CD14-positive monocyte (primary cell): ENCODE measurements around the gene CTNND2. TPM values are rescaled to one million over a fixed set of nuclear protein-coding genes. Genes with fewer than 3 reads are reported as not detected.

Experiments used
- DNase-seq, 3 donors: peaks; one replicate each; pipeline ENCODE4 v3.0.0-alpha.2; 2011 to 2022
- H2AFZ ChIP-seq: 2 replicates; pipeline ENCODE4 v1.6.0; 2012; ENCODE audit warnings: mild to moderate bottlenecking, low read depth, low read length, inconsistent platforms; ENCODE audit not compliant: insufficient read depth, poor library complexity, severe bottlenecking
- H3K27ac ChIP-seq, 2 donors: 1 replicate in 1 of 2; 2 replicates in 1 of 2; pipeline ENCODE4 v1.5.1; 2012 to 2013; ENCODE audit warnings: low read length in 2 of 2, control low read depth in 1 of 2, inconsistent platforms in 1 of 2, low read depth in 1 of 2, mild to moderate bottlenecking in 1 of 2
- H3K27me3 ChIP-seq, 2 donors: one replicate each; pipeline versions ENCODE4 v1.6.0 to v1.6.1; 2011 to 2013; ENCODE audit warnings: low read length in 2 of 2; ENCODE audit not compliant: control insufficient read depth in 2 of 2, insufficient read depth in 2 of 2
- H3K36me3 ChIP-seq, 2 donors: replicated peaks in 1 of 2; 1 replicate in 1 of 2; 2 replicates in 1 of 2; pipeline versions ENCODE4 v1.5.1 to v1.6.1; 2012 to 2013; ENCODE audit warnings: low read length in 2 of 2, control low read depth in 1 of 2, inconsistent platforms in 1 of 2, mild to moderate bottlenecking in 1 of 2; ENCODE audit not compliant: insufficient read depth in 2 of 2, control insufficient read depth in 1 of 2
- H3K4me1 ChIP-seq, 2 donors: 1 replicate in 1 of 2; 2 replicates in 1 of 2; pipeline versions ENCODE4 v1.5.1 to v1.6.1; 2012 to 2013; ENCODE audit warnings: low read length in 2 of 2, control low read depth in 1 of 2, inconsistent platforms in 1 of 2, mild to moderate bottlenecking in 1 of 2, moderate library complexity in 1 of 2; ENCODE audit not compliant: insufficient read depth in 2 of 2, control insufficient read depth in 1 of 2
- H3K4me2 ChIP-seq: replicated peaks from 2 replicates; pipeline ENCODE3; 2012; ENCODE audit warnings: low read length, moderate library complexity, mild to moderate bottlenecking; ENCODE audit not compliant: poor library complexity, severe bottlenecking; ENCODE audit errors: extremely low read depth
- H3K4me3 ChIP-seq, 3 experiments: fragments of 200-600 bp in 1 of 3; sonication (generic) in 1 of 3; replicated peaks in 1 of 3; 1 replicate in 2 of 3; 2 replicates in 1 of 3; pipeline ENCODE4 v1.5.1; 2011 to 2013; ENCODE audit warnings: low read length in 3 of 3, mild to moderate bottlenecking in 3 of 3, control low read depth in 2 of 3, low read depth in 2 of 3, inconsistent platforms in 1 of 3, moderate library complexity in 1 of 3
- H3K79me2 ChIP-seq: 2 replicates; pipeline ENCODE4 v1.6.0; 2012; ENCODE audit warnings: mild to moderate bottlenecking, control low read depth, inconsistent platforms, low read length, moderate library complexity; ENCODE audit not compliant: insufficient read depth
- H3K9ac ChIP-seq: 2 replicates; pipeline ENCODE4 v1.6.0; 2017; ENCODE audit warnings: low read length, mild to moderate bottlenecking; ENCODE audit not compliant: insufficient read depth, poor library complexity, severe bottlenecking
- H3K9me3 ChIP-seq, 2 donors: replicated peaks in 1 of 2; 1 replicate in 1 of 2; 2 replicates in 1 of 2; pipeline versions ENCODE4 v1.5.1 to v1.6.1; 2012 to 2013; ENCODE audit warnings: low read length in 2 of 2, control low read depth in 1 of 2; ENCODE audit not compliant: control insufficient read depth in 1 of 2, insufficient read depth in 1 of 2
- H4K20me1 ChIP-seq: 2 replicates; pipeline ENCODE4 v1.6.0; 2012; ENCODE audit warnings: mild to moderate bottlenecking, low read length, control low read depth, moderate library complexity; ENCODE audit not compliant: insufficient read depth
- H3K27ac Mint-ChIP-seq, 7 donors: one replicate each; pipeline ENCODE4 v1.8.0; 2020; ENCODE audit warnings: mild to moderate bottlenecking in 7 of 7, mixed read lengths in 7 of 7, moderate library complexity in 6 of 7, inconsistent platforms in 2 of 7
- H3K27me3 Mint-ChIP-seq, 3 donors: one replicate each; pipeline ENCODE4 v1.8.0; 2021 to 2022; ENCODE audit warnings: low read depth in 3 of 3, mild to moderate bottlenecking in 3 of 3, mixed read lengths in 3 of 3, moderate library complexity in 3 of 3, inconsistent platforms in 1 of 3
- H3K36me3 Mint-ChIP-seq, 2 donors: one replicate each; pipeline ENCODE4 v1.8.0; 2020; ENCODE audit warnings: mixed read lengths in 2 of 2, inconsistent platforms in 1 of 2, mild to moderate bottlenecking in 1 of 2
- H3K4me1 Mint-ChIP-seq: one replicate; pipeline ENCODE4 v1.8.0; 2020; ENCODE audit warnings: mild to moderate bottlenecking, mixed read lengths
- H3K4me3 Mint-ChIP-seq, 2 donors: one replicate each; pipeline ENCODE4 v1.8.0; 2020; ENCODE audit warnings: mild to moderate bottlenecking in 2 of 2, mixed read lengths in 2 of 2, moderate library complexity in 1 of 2
- H3K9me3 Mint-ChIP-seq, 7 donors: one replicate each; pipeline ENCODE4 v1.8.0; 2020 to 2022; ENCODE audit warnings: mixed read lengths in 7 of 7, mild to moderate bottlenecking in 6 of 7, moderate library complexity in 6 of 7, inconsistent platforms in 2 of 7
- WGBS: methylation state at CpG from one replicate; pipeline ENCODE4 v1.1.5; 2013; ENCODE audit warnings: missing lambda C conversion rate; ENCODE audit not compliant: insufficient coverage; 5-methylcytosine and 5-hydroxymethylcytosine counted together
- intact Hi-C, 2 donors: fragments of 100-400 bp; cut with micrococcal nuclease; formaldehyde crosslinking; loops; one replicate each; pipeline versions ENCODE4 v1.15.0 to v1.15.1; 2023
- polyA plus RNA-seq, 3 donors: library from polyadenylated mRNA; depleted of rRNA in 1 of 3; unstranded in 2 of 3; stranded (reverse) in 1 of 3; fragments of 300-500 nt in 2 of 3; fragments of >200 nt in 1 of 3; fragmentation: Illumina TruSeq in 2 of 3; gene quantifications; 1 replicate in 2 of 3; 2 replicates in 1 of 3; pipeline ENCODE4 v1.2.3, GENCODE V29; 2012 to 2021
- TF ChIP-seq, protein P1 (sequence below): fragments of 200-600 bp; IDR thresholded peaks from one replicate; pipeline ENCODE4 v1.8.0; 2022; ENCODE audit warnings: antibody characterized with exemption, mild to moderate bottlenecking

The CTNND2 gene
- polyA plus RNA-seq, 3 donors = not detected

DNA sequence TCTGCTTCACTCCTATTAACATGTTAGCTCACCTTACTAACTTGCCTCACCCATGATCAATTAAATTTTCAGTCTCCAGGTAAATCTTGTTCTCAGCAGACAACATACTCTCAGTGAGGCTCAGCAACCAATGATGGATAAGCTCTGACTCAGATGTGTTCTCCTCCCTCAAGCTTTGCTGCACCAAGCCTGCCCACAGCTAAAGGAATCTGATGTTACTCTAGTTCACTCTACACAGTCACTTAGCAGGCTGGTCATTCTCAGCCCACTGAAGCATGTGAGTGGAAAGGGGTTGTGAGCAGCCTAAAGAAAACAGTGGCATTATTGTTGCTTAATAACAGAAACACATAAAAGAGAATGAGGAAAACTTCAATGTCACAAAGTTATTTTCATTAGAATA, 37.3 kb upstream of the CTNND2 start:
- Mint-ChIP-seq H3K9me3 (peaks cover 0 to 7% (median 6%) of the 10 kb centered on the region in 7 donors), H3K4me3 (no peak overlapping the region), H3K4me1 (no peaks in the 10 kb centered on the region), H3K27ac (no peak overlapping the region), H3K36me3 (no peaks in the 10 kb centered on the region), H3K27me3 (no peaks in the 10 kb centered on the region)
- Histone ChIP-seq H3K9me3 (peaks cover 4 to 10% of the 10 kb centered on the region in 2 donors), H3K9ac (no peak overlapping the region), H3K36me3 (no peaks in the 10 kb centered on the region), H3K4me3 (no peak overlapping the region), H3K4me1 (no peaks in the 10 kb centered on the region), H3K27me3 (no peaks in the 10 kb centered on the region), H3K4me2 (no peak overlapping the region), H3K79me2 (no peaks in the 10 kb centered on the region), H3K27ac (no peak overlapping the region), H2AFZ (no peak overlapping the region), H4K20me1 (no peaks in the 10 kb centered on the region)
- TF ChIP-seq, protein P1, sequence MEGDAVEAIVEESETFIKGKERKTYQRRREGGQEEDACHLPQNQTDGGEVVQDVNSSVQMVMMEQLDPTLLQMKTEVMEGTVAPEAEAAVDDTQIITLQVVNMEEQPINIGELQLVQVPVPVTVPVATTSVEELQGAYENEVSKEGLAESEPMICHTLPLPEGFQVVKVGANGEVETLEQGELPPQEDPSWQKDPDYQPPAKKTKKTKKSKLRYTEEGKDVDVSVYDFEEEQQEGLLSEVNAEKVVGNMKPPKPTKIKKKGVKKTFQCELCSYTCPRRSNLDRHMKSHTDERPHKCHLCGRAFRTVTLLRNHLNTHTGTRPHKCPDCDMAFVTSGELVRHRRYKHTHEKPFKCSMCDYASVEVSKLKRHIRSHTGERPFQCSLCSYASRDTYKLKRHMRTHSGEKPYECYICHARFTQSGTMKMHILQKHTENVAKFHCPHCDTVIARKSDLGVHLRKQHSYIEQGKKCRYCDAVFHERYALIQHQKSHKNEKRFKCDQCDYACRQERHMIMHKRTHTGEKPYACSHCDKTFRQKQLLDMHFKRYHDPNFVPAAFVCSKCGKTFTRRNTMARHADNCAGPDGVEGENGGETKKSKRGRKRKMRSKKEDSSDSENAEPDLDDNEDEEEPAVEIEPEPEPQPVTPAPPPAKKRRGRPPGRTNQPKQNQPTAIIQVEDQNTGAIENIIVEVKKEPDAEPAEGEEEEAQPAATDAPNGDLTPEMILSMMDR = no peak
- intact Hi-C loops = no loop called here
- no peak for DNase-seq

DNA sequence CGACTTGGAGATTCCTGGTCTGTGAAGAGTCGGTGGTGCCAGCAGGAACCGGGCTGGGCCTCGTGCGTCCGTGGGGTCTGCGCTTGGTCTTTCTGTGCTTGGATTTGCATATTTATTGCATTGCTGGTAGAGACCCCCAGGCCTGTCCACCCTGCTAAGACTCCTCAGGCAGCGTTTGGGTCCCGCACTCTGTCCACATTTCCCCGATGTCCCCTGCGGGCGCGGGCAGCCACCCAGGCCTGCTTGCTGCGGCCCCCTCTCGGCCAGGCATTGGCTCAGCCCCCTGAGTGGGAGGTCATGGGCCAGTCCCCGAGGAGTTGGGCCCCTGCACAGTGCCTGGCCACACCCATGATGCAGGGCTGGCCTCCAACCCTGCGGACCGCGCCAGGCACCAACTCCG, 27.4 kb upstream of the CTNND2 start:
- TF ChIP-seq, protein P1 = no peak
- Histone ChIP-seq H3K4me1 (no peaks in the 10 kb centered on the region), H3K9ac (no peak overlapping the region), H3K36me3 (no peaks in the 10 kb centered on the region), H3K9me3 (peaks cover 9 to 11% of the 10 kb centered on the region in 2 donors), H2AFZ (no peak overlapping the region), H3K27ac (no peak overlapping the region), H3K4me3 (no peak overlapping the region), H4K20me1 (no peaks in the 10 kb centered on the region), H3K27me3 (no peaks in the 10 kb centered on the region), H3K79me2 (no peaks in the 10 kb centered on the region), H3K4me2 (no peak overlapping the region)
- no peak overlapping the region for H3K27ac Mint-ChIP-seq
- H3K27me3 Mint-ChIP-seq = no peaks in the 10 kb centered on the region
- peaks cover 0 to 19% (median 4%) of the 10 kb centered on the region in 7 donors for H3K9me3 Mint-ChIP-seq
- no peak overlapping the region for H3K4me3 Mint-ChIP-seq
- WGBS = 95% methylated on average over 18 of the region's 20 CpGs
- no peak for DNase-seq
- H3K4me1 Mint-ChIP-seq = no peaks in the 10 kb centered on the region
- intact Hi-C loops = no loop called here
- no peaks in the 10 kb centered on the region for H3K36me3 Mint-ChIP-seq
